Measurements from ENCODE around the gene LARP4B.

Gene LARP4B

DNA sequence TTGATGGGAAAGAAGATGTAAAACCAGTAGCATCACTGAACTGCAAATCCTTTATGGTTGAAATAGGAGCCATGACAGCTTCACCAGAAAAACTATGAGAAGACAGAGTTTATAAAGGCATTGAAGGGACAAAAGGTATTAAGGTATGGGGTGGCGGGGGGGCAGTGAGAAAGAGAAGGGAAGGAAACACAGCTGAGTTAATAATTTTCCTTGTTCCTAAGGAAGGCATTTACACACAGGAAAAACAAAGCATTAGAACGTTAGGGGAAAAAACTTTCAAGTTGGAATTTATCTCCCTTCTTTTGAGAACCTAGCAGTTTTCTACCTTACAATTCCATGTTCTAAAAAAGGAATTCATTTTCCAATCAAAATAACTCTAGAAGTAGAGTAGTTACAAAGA lies 4.4 kb downstream of the LARP4B start:
- TF ChIP-seq, protein P1, sequence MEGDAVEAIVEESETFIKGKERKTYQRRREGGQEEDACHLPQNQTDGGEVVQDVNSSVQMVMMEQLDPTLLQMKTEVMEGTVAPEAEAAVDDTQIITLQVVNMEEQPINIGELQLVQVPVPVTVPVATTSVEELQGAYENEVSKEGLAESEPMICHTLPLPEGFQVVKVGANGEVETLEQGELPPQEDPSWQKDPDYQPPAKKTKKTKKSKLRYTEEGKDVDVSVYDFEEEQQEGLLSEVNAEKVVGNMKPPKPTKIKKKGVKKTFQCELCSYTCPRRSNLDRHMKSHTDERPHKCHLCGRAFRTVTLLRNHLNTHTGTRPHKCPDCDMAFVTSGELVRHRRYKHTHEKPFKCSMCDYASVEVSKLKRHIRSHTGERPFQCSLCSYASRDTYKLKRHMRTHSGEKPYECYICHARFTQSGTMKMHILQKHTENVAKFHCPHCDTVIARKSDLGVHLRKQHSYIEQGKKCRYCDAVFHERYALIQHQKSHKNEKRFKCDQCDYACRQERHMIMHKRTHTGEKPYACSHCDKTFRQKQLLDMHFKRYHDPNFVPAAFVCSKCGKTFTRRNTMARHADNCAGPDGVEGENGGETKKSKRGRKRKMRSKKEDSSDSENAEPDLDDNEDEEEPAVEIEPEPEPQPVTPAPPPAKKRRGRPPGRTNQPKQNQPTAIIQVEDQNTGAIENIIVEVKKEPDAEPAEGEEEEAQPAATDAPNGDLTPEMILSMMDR (IDR thresholded peaks at IDR 0.05; ENCODE audit: low read depth, low read length) = no peak
- DNase-seq (ENCODE audit: low read depth in 2 of 2) = no peak
- no peak overlapping the region for H3K4me3 ChIP-seq (replicated peaks in 1 of 2; ENCODE audit: low read depth in 2 of 2, low read length in 2 of 2)

DNA sequence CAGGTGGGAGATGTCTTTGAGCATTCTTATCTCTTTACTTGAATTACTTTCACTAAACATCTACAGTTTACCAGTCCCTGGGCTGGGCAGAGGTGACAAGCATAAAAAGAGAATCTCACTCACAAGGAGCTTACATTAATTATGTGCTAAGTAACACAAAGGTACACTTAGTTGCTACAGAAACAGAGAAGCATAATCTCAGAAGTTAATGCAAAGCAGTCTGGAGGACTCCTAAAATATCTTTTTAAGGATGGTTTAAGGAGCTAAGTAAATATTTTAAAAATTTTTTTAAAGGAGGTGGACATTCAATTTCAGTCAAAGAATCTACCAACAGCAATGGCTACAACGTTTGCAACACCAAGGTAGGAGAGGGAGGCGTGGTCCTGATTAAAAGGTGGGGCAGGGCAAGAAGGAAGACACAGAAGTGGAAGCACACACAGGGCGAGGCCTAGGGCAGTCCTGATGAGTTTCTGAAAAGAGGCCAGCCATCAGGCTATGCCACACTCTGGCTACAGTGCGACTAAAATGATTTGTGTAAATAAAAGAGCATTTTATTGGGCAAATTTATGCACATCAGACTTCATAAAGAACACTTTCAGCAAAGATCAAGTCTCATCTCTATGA lies 5.3 kb downstream of the LARP4B start:
- TF ChIP-seq, protein P1 (IDR thresholded peaks at IDR 0.05; ENCODE audit: low read depth, low read length) = no peak
- H3K4me3 ChIP-seq (replicated peaks in 1 of 2; ENCODE audit: low read depth in 2 of 2, low read length in 2 of 2) = no peak overlapping the region
- DNase-seq (ENCODE audit: low read depth in 2 of 2) = no peak

DNA sequence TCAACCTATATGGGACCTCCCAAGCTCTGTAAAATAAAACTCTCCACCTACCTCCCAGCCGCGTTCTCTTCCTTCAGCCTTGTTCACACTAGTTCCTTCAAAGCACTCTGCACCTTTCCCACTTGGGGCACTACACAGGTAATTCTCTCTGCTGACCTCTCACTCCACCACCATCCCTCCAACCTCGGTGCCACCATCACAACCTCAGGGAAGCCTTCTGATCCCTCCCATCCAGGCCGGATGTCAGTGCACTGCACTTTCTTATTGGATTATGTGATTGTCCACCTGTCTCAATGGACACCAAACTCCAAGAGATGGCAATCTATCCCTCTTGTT lies 7.0 kb downstream of the LARP4B start:
- no peak overlapping the region for H3K4me3 ChIP-seq (replicated peaks in 1 of 2; ENCODE audit: low read depth in 2 of 2, low read length in 2 of 2)
- TF ChIP-seq, protein P1 (IDR thresholded peaks at IDR 0.05; ENCODE audit: low read depth, low read length) = no peak
- no peak for DNase-seq (ENCODE audit: low read depth in 2 of 2)

DNA sequence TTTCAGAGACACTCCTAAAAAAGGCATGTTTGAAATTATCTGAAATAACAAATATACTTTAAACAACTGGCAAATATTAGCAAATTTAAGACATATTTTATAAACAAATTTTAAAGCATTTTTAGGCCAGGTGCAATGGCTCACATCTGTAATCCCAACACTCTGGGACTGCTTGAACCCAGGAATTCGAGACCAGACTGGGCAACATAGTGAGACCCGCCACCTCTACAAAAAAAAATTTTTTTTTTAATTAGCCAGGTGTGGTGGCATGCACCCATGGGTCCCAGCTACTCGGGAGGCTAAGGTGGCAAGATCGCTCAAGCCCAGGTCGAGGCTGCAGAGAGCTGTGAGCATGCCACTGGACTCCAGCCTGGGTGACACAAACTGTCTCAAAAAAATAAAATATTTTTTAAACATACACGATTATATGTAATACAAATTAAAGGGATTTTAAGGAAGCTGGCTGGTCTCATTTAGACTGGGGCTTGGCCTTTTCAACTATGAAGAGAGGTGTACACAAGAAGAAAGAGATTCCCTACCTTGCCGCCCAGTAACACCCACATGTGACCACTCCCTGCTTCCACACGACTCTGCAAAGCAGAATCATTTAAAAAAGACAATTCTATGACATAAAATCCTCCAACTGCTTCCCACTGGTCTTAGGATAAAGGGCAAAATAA lies 7.5 kb downstream of the LARP4B start:
- DNase-seq (ENCODE audit: low read depth in 2 of 2) = no peak
- TF ChIP-seq, protein P1 (IDR thresholded peaks at IDR 0.05; ENCODE audit: low read depth, low read length) = no peak
- no peak overlapping the region for H3K4me3 ChIP-seq (replicated peaks in 1 of 2; ENCODE audit: low read depth in 2 of 2, low read length in 2 of 2)

DNA sequence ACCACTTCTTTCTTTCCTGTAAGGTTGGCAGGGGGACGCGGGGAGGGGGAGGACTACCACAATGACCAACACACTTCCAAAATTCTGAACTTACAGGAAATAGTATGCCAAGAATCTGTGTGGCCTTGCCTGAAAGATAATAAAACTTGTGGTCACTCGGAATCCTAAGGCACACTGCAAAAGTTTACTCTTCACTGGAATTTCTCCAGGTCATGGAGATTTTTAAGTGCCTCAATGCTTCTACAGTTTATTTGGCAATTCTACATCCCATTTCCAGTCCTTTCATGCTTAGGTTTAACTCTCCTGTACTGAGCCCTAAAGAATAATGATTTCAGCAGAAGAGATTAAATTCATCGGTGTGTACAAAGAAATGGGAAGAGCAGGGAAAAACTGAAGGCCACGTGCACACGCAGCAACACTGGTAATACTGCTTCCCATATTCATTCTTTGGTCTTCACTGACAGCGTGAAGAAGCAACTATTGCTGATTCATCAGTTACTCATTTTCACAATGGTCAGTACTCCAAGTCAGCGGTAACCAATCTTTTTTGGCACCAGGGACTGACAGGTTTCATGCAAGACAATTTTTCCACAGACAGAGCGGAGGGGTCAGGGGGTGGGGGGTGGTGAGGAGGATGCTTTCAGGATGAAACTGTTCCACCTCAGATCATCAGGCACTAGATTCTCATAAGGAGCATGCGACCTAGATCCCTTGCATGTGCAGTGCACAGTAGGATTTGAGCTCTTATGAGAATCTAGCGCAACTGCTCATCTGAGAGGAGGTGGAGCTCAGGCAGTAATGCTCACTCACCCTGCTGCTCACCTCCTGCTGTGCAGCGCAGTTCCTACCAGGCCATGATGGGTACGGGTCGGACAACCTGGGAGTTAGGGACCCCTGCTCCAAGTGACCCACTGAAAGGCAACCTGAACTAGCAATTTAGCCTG lies 9.8 kb downstream of the LARP4B start:
- no peak overlapping the region for H3K4me3 ChIP-seq (replicated peaks in 1 of 2; ENCODE audit: low read depth in 2 of 2, low read length in 2 of 2)
- TF ChIP-seq, protein P1 (IDR thresholded peaks at IDR 0.05; ENCODE audit: low read depth, low read length) = no peak
- DNase-seq (ENCODE audit: low read depth in 2 of 2) = peak; percentile 69 to 71

DNA sequence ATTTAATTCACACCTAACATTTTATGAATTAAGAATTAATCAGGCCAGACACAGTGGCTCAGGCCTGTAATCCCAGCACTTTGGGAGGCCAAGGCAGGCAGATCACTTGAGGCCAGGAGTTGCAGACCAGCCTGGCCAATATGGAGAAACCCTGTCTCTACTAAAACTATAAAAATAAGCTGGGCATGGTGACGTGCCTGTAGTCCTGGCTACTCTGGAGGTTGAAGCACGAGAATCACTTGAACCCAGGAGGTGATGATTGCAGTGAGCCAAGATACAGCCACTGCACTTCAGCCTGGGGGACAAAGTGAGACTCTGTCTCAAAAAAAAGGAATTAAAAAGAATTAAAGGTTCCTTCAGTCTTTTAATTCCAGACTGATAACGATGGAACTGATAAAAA lies 11.1 kb downstream of the LARP4B start:
- TF ChIP-seq, protein P1 (IDR thresholded peaks at IDR 0.05; ENCODE audit: low read depth, low read length) = no peak
- no peak for DNase-seq (ENCODE audit: low read depth in 2 of 2)
- no peak overlapping the region for H3K4me3 ChIP-seq (replicated peaks in 1 of 2; ENCODE audit: low read depth in 2 of 2, low read length in 2 of 2)

Measured in cardiac fibroblast (primary cell).